Inferior parietal cortex (tissue), 1 donor: ENCODE results near the gene PFN3.

Experiments used
- DNase-seq: peaks from one replicate; pipeline ENCODE4 v3.0.0-alpha.2; 2016; ENCODE audit errors: extremely low spot score

Gene PFN3

DNA sequence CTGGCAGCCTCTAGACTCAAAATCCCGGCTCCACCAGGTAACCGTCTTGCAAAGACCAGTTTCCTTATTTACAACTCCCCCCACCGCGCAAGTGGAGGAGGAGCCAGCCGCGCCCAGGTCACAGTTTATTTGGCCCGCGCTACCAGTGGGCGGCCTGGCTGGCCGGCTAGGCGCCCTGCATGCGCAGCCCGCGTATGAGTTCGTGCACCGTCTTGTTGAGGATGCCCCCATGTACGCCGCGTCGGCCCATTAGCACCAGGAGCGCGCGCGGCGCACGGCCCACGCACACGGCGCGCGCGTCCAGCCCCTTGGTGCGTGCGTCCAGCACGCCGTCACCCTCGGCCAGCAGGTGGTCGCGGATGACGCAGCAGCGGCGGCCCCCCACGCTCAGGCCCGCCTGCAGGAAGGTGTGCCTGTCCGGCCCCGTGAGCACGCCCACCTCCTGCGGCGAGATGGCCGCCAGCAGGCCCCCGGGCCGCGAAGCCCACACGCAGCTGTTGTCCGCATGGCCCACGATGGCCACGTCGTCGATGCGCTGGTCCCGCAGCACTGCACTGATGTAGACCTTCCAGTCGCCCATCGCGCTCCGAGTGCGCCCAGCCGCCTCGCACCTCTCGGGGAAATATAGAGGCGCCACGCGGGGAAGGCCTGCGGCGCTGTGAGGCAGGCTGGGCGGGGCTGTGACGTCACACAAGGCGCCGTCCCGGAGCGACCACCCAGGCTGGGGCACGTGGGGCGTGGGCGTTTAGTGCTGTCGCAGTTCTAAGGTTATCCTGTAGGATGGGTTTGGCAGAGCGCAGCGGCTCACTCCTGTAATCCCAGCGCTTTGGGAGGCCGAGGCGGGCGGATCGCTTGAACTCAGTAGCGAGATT, at the start of gene PFN3:
TSS of gene PFN3 (minus strand) at position 665 of the 872 bp plus-strand sequence. CDS start at position 580, 85 bp downstream.
- DNase-seq, result no peak

DNA sequence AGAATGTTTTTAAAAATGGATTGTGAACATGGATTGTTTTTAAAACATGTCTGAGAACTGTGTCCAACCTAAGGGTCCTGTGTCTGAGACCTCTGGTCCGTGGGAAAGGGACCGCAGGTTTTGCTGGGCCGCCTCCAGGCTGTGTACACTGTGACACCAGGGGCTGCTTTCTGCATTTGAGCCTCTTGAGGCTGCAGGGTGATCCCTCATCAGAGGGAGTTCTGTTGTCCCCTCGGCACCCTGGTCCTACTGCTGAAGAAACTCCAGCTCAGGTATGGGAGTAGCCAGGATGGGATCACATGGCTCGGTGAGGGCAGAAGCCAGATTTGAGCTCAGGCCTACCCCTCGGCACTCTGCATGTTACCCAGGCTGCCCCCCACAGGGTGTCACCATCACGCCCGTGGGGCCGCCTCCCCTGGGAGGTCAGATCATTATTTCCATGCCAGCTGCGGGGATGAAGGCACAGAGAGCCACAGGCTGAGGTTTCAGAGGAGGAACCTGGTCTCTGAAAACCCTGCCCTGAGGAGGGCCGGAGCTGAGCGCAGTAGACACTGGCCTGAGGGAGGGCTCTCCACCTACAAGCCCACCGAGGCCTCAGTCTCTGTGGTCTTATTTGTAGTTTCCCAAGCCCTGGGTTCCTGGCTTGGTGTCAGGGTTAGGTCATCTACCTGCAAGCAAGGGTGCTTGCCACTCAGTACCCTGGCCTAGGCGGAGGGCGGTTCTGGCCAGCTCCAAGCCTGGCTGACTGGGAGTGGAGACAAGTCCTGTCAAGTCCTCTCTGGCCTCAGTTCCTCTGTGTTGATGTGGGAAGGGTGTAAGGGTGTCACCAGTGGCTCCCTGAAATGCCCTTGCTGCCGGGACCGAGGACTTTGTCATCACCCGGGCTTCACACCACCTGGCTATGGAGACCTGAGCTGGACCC, 48.9 kb upstream of the PFN3 start:
- no peak for DNase-seq

DNA sequence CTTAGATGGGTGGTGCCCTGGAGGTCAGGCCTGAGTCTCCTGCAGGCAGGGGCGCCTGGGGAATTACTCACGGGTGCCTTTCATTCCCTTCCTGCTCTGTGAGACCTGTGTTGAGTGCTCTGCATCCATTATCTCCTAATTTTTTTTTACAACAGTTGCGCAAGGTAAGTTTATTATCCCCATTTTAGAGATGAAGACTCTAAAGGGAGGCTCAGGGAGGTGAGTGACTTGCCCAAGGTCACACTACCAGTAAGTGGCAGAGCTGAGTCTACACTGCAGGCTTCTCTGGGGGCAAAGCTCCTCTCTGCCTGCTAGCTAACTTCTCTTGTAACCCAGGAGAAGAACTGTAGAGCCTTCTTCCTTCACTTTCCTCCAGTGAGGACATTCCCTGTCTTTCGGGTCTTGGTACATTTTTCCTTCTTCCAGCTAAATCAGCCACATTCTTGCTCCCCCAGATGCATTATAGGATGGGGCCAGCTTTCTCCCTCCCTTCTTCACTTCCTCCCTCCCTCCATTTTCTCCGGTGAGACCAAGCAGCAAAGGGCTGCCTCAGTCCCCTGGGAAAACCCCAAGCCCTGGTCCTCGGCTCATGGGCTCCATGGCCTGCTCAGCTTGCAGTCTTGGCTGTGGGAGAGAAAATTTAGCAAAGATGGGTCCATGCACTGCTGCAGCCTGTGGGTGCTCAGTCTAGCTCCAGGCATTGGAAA, 47.9 kb upstream of the PFN3 start:
- no peak for DNase-seq

DNA sequence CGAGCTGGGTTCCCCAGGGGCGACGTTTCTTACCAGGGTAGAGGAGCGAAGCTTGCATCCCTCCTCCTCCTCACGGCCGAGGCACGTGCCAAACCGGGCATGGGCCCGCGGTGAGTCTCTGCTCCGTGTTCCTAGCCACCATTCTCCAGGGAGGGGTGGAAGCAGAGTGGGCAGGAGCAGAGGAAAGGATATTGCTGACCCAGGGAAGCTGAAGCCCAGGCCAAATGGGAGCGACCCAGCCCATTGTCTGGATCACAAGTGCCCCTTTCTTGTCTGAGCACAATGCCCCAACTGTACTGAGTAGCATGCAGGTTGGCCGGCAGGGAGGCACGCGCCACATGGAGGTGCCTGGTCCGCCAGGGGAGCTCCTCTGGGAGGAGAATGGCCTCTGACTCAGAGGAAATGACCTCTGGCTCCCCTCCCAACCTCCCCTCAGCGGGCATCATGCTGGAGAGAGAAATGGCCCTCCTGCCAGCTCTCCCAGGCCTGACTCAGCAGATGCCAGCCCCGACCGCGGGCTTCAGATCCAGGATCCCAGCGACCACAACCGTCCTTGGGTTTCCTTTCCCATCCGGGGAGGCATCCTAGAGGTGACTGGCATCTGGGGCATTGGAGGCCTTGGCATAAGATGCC, 47.3 kb upstream of the PFN3 start:
- DNase-seq, result peak; percentile 78

DNA sequence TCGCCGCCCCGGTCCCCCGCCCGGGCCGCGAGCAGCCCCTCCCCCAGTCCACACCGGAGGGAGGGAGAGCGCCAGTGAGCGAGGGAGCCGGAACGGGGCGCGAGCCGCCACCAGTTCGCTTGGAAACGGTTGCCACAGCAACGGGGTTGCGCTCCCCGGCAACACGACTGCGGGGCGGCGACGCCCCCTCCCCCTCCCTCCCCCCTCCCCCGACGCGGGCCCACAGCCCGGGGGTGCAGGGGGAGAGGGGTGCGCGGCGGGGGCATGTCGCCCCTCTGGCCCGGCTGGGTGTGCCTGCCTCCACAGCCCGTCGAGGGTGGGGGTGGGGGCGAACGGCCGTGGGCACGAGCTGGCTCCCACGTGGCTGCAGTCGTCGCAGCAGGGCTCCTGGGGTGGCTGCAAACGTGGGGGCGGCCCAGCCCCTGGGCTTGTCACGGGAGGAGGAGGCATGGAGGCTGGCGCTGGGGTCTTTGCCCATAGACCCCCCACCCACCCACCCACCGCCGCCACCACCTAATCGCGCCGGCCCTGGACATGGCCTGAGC, 46.7 kb upstream of the PFN3 start:
- no peak for DNase-seq

DNA sequence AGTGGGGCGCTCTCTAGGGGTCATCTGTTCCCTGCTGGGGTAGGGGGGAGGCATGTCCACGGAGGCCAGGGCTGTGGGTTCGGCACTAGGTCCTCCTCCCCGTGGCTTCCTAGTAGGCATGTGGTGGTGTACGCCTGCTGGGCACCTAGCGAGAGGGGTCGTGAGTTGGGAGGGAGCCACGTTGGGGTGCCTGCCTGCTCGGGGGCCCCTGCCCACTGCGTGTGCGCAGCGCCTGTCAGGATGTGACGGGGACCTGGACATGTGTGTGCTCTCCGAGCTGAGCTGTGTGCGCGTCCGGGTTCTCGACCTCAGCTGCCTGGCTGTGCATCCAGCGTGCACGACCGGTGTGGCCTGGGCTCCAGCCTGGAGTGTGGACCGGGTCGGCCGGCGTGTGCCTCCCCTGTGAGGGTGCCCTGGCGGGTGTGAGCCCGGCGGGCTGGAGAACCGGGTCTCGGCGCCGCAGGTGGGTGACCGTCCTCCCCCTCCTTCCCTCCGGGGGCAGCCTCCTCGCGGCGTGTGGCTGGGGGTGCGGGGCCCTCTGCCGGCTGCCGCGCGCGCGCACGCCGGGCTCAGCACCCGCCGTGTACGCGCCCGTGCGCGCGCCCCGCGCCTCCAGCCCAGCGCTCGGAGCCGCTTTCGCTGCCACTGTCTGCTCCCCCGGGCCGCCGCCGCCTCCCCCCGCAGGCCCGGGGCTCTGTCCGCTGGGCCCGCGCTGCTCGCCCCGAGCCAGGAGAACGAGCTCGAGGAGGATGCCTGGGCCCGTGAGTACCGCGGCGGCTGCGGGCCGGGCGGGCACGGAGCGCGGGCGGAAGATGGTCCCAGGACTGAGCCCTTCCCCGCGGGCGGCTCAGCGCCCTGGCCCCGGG, 46.0 kb upstream of the PFN3 start, which contains the start of gene PRR7:
TSS of gene PRR7 (plus strand) at position 615 of the 866 bp plus-strand sequence. CDS start 8,254 bp downstream, outside the sequence.
- peak; percentile 60 for DNase-seq

DNA sequence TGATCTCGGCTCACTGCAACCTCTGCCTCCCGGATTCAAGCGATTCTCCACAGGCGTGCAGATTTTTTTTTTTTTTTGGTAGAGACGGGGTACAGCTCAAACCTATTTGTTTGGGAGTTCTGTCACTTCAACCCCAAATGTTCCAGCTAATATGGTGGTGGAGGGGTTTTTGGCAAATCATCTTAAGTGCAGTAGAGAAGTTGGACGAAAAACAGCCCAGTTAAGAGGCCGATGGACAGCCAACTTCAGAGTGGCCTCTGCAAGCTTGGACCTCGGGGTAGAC, 45.4 kb upstream of the PFN3 start:
- DNase-seq, result no peak

GRCh38 chr5:177445052-177445916, 44.8 kb upstream of the PFN3 start:
- no peak for DNase-seq

GRCh38 chr5:177444106-177445051, 43.9 kb upstream of the PFN3 start:
- DNase-seq, result no peak

GRCh38 chr5:177443144-177443983, 42.9 kb upstream of the PFN3 start:
- no peak for DNase-seq

GRCh38 chr5:177442066-177442826, 41.8 kb upstream of the PFN3 start:
- no peak for DNase-seq

DNA sequence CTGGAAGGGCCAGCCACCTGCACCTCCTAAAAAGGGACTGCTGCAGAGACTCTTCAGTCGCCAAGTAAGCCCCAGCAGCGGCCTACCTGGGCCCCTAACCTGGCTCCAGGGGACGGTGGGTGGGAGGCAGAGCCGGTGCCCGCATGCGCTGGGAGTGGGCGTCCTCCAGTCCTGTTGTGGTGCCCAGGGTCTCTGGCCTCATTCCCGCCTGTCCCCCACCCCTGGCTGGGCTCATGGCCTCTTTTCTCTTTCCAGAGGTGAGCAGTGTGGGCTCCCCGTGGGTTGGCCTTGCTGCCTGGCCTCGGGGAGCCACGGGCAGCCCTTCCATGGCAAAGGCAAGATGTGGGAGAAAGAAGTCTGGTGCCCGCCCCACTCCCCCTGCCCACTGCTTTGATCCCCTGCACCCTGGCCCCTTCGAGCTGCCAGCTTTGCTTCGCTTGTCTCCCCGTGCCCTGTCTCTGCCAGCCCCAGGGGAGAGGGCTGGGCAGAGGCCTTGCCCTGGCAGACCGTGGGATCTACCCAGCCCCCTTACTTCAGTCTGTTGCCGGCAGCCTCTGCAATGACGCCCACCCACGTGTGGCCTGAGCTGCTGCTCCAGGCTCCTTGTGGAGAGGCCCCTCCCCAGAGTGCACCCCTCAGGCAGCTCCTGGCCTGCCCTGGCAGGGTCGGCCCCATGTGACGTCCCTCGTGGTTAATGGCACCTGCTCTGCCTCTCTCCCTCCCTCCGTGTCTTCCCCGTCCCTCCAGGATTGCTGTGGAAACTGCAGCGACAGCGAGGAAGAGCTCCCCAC, 40.7 kb upstream of the PFN3 start:
- DNase-seq, result no peak

DNA sequence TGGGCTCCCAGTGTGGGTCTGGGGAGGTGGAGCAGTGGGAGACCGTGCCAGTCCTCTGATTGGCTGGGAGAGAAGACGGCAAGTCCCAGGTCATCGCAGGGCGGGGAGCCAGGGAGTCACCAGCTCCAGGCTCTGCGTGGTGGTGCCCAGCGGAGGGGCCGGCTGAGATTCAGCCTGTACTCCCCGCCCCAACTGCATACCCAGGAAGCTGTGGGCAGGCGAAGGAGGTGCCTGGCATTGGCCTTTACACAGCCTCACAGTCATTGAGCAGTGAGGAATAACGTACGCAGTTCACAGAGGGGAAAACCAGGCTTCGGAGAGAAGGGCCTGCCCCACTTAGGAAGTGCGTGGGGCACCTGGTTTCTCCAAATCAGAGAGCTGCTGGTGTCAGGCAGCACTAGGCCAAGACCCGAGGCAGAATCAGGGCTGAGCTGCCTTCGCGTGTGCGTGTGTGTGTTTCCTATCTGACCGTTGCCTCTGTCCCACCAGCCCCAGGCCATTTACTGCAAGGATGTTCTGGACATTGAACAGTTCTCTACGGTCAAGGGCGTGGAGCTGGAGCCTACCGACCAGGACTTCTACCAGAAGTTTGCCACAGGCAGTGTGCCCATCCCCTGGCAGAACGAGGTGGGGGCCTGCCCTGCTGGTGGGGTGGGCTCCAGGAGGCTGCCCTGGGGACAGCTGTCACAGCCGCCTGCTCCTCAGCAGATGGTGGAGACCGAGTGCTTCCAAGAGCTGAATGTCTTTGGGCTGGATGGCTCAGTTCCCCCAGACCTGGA, 39.9 kb upstream of the PFN3 start:
- DNase-seq, result no peak

GRCh38 chr5:177439518-177440053, 39.1 kb upstream of the PFN3 start:
- no peak for DNase-seq

DNA sequence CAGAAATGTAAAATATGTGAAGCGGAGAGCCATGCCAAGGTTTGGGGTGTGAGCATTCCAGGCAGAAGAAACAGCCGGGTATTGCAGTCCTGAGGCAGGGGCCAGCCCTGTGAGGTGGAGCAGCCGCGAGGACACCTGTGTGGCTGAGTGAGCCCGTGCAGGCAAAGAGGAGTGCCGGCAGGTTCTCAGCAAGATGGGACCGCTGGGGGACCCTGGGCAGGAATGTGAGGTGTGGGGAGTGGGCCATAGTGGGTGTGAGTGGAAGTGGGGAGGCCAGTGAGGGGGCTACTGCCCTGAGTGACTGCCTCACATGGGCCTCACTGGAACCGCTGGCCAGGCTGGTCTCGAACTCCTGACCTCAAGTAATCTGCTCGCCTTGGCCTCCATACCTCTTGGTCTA, 38.0 kb upstream of the PFN3 start:
- DNase-seq, result no peak
